Thyroid gland (tissue), 4 donors: ENCODE results near the gene FCN3. TPM values are rescaled to one million over a fixed set of nuclear protein-coding genes. Genes with fewer than 3 reads are reported as not detected.

ENCODE experiments used
- DNase-seq, 2 donors: peaks; one replicate each; pipeline ENCODE4 v3.0.0-alpha.2; 2019
- H3K27ac ChIP-seq, 3 donors: fragments of 200-600 bp; sonication (generic); 1 replicate in 2 of 3; 2 replicates in 1 of 3; pipeline ENCODE4 v1.5.1; 2016 to 2019; ENCODE audit warnings: mild to moderate bottlenecking in 1 of 3, moderate library complexity in 1 of 3
- H3K27me3 ChIP-seq: fragments of 200-600 bp; sonication (generic); one replicate; pipeline ENCODE4 v1.5.1; 2019
- H3K36me3 ChIP-seq, 2 donors: fragments of 200-600 bp; sonication (generic); one replicate each; pipeline ENCODE4 v1.5.1; 2016 to 2019
- H3K4me1 ChIP-seq, 2 donors: fragments of 200-600 bp; sonication (generic); one replicate each; pipeline ENCODE4 v1.5.1; 2017 to 2019
- H3K4me3 ChIP-seq, 3 donors: fragments of 200-600 bp; sonication (generic); replicated peaks in 1 of 3; 1 replicate in 2 of 3; 2 replicates in 1 of 3; pipeline ENCODE4 v1.5.1; 2016; ENCODE audit warnings: mild to moderate bottlenecking in 1 of 3
- H3K9me3 ChIP-seq: fragments of 200-600 bp; sonication (generic); one replicate; pipeline ENCODE4 v1.5.1; 2017
- CTCF ChIP-seq, 6 experiments: fragments of 200-600 bp in 3 of 6; fragments of 450-650 bp in 3 of 6; sonication (generic) in 3 of 6; IDR thresholded peaks; one replicate each; pipeline ENCODE4 v1.5.1; 2016 to 2019; ENCODE audit warnings: antibody characterized with exemption in 6 of 6, mild to moderate bottlenecking in 2 of 6, inconsistent platforms in 1 of 6, moderate library complexity in 1 of 6
- POLR2A ChIP-seq, 2 donors: fragments of 450-650 bp; IDR thresholded peaks; one replicate each; pipeline ENCODE4 v1.6.1; 2017; ENCODE audit warnings: antibody characterized with exemption in 2 of 2, mild to moderate bottlenecking in 2 of 2, moderate library complexity in 1 of 2
- WGBS, 2 donors: methylation state at CpG; one replicate each; pipeline ENCODE4 v1.1.5; 2017; 5-methylcytosine and 5-hydroxymethylcytosine counted together
- intact Hi-C: fragments of 100-400 bp; cut with DNase I; formaldehyde crosslinking; loops from one replicate; pipeline ENCODE4 v1.15.1; 2023
- total RNA-seq, 4 donors: library from RNA; depleted of rRNA; stranded (reverse); fragments of >200 nt; gene quantifications; one replicate each; pipeline ENCODE4 v1.2.3, GENCODE V29; 2016

The FCN3 gene
- total RNA-seq, 4 donors from 2014 or later, result 7.4 to 33.4 (median 10.7) TPM

DNA sequence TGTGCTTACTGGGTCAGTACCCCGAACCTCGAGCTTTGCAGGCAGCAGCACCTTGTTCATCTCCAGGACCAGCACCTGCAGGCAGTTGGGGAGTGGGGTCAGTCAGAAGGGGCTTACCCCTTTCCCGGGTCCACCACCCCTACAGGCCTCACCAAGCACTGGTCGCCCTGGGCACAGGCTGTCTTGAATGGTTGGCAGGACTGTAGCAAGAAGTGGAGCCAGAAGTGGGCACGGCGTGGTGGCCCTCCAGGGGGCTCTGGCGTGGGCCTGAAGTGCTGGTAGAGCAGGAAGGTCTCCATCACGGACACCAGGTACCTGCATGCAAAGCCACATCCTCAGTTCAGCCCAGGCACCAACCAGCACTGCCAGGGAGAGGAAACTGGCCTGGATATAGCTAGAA is 13.1 kb downstream of the FCN3 start:
- Histone ChIP-seq H3K9me3 (no peaks in the 10 kb centered on the region), H3K27me3 (no peaks in the 10 kb centered on the region), H3K27ac (no peak overlapping the region), H3K36me3 (peaks cover 18 to 43% of the 10 kb centered on the region in 2 donors), H3K4me1 (peaks cover 0 to 13% of the 10 kb centered on the region in 2 donors), H3K4me3 (no peak overlapping the region)
- intact Hi-C loops, result no loop called here
- WGBS, 2 donors, result 88 to 96% methylated on average over 3 to 4 of the region's 8 CpGs
- no peak for DNase-seq
- TF ChIP-seq POLR2A (IDR thresholded peaks at IDR 0.05) (no peak), CTCF (IDR thresholded peaks at IDR 0.05) (no peak)

DNA sequence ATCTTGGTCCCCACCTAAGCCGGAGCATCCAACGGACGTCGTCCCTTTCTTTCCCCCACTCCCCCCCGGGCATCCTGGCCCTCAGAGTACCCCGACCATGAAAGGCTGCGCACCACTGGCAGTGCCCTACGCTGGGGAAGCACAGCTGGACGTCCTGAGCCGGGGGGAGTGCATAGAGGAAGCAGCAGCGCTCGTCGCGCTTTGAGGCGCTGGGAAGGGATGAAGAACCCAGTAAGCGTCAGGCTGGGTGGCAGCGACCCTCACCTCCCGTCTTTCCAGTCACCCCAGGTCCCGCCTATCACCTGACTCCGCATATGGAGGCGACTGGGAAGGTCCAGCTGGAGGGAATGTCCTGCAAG is 13.6 kb downstream of the FCN3 start:
- no peaks in the 10 kb centered on the region for H3K27me3 ChIP-seq
- TF ChIP-seq CTCF (IDR thresholded peaks at IDR 0.05) (no peak), POLR2A (IDR thresholded peaks at IDR 0.05) (no peak)
- intact Hi-C loops, result no loop called here
- 84 to 93% methylated on average over 14 to 21 of the region's 21 CpGs for WGBS, 2 donors
- DNase-seq, result no peak
- H3K27ac ChIP-seq, result no peak overlapping the region
- H3K4me3 ChIP-seq, result no peak overlapping the region
- no peaks in the 10 kb centered on the region for H3K9me3 ChIP-seq
- peaks cover 24 to 48% of the 10 kb centered on the region in 2 donors for H3K36me3 ChIP-seq
- H3K4me1 ChIP-seq, result peaks cover 0 to 13% of the 10 kb centered on the region in 2 donors

GRCh38 chr1:27360159-27361043 is 14.2 kb downstream of the FCN3 start:
- Histone ChIP-seq H3K4me3 (no peak overlapping the region), H3K27me3 (no peaks in the 10 kb centered on the region), H3K9me3 (no peaks in the 10 kb centered on the region), H3K36me3 (peaks cover 28 to 53% of the 10 kb centered on the region in 2 donors), H3K27ac (no peak overlapping the region), H3K4me1 (peaks cover 0 to 13% of the 10 kb centered on the region in 2 donors)
- DNase-seq, result no peak
- no peak for TF ChIP-seq CTCF (IDR thresholded peaks at IDR 0.05)
- TF ChIP-seq POLR2A (IDR thresholded peaks at IDR 0.05), result no peak
- intact Hi-C loops, result no loop called here
- WGBS, 2 donors, result 56 to 58% methylated on average over 34 to 63 of the region's 71 CpGs

DNA sequence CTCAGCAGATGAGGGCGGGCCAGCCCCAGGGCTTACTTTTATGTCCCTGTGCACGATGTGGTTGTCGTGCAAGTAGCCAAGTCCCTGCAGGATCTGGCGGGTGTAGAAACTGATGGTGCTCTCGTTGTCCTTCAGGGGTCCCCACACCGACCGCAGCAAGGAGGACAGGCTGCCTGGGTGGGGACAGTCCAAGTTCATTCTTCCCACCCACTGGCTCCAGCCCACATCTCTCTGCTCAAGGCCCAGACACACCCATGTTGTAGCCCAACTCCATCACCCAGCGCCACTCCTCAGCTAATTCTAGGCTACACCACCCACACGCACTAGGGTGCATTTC is 14.8 kb downstream of the FCN3 start:
- H3K27me3 ChIP-seq, result no peaks in the 10 kb centered on the region
- no peak for TF ChIP-seq CTCF (IDR thresholded peaks at IDR 0.05)
- no peak for TF ChIP-seq POLR2A (IDR thresholded peaks at IDR 0.05)
- no peak for DNase-seq
- intact Hi-C loops, result loop anchor here (5.0 kb wide), 1 partner anchor 33 kb away; the partner anchor contains the start of gene GPR3
- peaks cover 28 to 56% of the 10 kb centered on the region in 2 donors for H3K36me3 ChIP-seq
- peaks cover 0 to 7% of the 10 kb centered on the region in 2 donors for H3K4me1 ChIP-seq
- no peak overlapping the region for H3K4me3 ChIP-seq
- WGBS, 2 donors, result 73 to 86% methylated on average over 9 of the region's 9 CpGs
- no peak overlapping the region for H3K27ac ChIP-seq
- no peaks in the 10 kb centered on the region for H3K9me3 ChIP-seq

DNA sequence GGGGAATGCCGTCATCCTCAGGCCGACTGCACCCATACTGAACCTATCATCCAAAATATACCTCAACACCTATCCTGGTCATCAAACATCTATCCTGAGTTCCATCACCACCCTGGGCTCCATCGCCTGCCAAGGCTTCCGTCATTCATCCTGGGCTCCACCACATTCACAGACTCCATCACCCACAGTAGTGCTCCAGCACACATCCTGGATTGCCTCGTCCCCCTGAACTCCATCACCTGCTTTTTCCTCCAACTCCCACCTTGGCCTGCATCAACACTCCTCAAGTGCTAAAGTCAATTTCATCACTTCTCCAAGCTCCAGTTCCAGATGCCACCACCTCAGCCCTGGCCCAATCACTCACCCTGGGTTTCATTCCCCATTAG is 15.7 kb downstream of the FCN3 start:
- intact Hi-C loops, result loop anchor here (5.0 kb wide), 1 partner anchor 33 kb away; the partner anchor contains the start of gene GPR3
- peaks cover 28 to 54% of the 10 kb centered on the region in 2 donors for H3K36me3 ChIP-seq
- no peak for DNase-seq

More for the DNA sequence above, 15.7 kb downstream of the FCN3 start:
- H3K27me3 ChIP-seq, result no peaks in the 10 kb centered on the region
- H3K9me3 ChIP-seq, result no peaks in the 10 kb centered on the region
- H3K4me3 ChIP-seq, result no peak overlapping the region
- TF ChIP-seq POLR2A (IDR thresholded peaks at IDR 0.05), result no peak
- TF ChIP-seq CTCF (IDR thresholded peaks at IDR 0.05), result no peak
- no peak overlapping the region for H3K27ac ChIP-seq
- no peaks in the 10 kb centered on the region for H3K4me1 ChIP-seq
- 98% methylated on average over 3 to 5 of the region's 5 CpGs for WGBS, 2 donors
